Fibroblast of skin of right quadriceps (primary cell): ENCODE results near the gene ITPR2.
"Not testable (repeated sequence)": the region's sequence is repeated elsewhere in the genome, so short reads cannot be mapped to it uniquely, and the experiment has no call there.

Experiments used
- DNase-seq: peaks from one replicate; pipeline ENCODE4 v3.0.0-alpha.2; 2013

ITPR2 gene

GRCh38 chr12:26786491-26786864 is 46.5 kb downstream of the ITPR2 start:
- DNase-seq = peak; percentile 7

GRCh38 chr12:26783816-26784379 is 49.1 kb downstream of the ITPR2 start:
- DNase-seq = peak; percentile 42

DNA sequence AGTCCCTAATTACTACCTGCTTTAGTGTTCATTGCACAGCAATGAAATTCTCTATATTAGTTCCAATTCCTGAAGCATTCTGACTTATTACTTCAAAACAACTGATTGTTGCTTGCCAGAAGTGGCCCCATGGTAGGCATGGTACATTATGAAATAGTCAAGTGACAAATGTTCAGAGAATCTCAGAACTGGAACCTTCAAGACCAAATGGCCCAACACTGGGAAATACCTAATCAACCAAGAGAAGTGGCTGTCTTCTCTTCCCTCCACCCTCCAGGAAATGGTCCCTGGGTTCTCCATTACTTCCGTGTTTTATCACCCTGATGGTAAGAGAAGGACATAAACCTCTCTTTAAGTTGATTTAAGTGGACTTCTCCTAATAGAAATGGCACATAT is 49.9 kb downstream of the ITPR2 start:
- DNase-seq = no peak

GRCh38 chr12:26782372-26783130 is 50.4 kb downstream of the ITPR2 start:
- no peak for DNase-seq

DNA sequence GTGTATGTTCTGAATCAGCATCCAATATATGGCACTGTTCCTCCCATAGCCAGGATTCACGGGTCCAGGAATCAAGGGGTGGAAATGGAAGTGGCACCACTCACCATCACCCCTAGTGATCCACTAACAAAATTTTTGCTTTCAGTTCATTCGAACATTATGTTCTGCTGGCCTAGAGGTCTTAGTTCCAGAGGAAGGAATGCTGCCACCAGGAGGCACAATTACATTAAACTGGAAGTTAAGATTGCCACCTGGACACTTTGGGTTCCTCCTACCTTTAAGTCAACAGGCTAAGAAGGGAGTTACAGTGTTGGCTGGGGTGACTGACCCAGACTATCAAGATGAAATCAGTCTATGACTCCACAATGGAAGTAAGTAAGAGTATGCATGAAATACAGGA is 52.3 kb downstream of the ITPR2 start:
- DNase-seq = not testable (repeated sequence)

GRCh38 chr12:26778173-26778775 is 54.7 kb downstream of the ITPR2 start:
- DNase-seq = not testable (repeated sequence)

GRCh38 chr12:26777236-26777635 is 55.8 kb downstream of the ITPR2 start:
- no peak for DNase-seq

DNA sequence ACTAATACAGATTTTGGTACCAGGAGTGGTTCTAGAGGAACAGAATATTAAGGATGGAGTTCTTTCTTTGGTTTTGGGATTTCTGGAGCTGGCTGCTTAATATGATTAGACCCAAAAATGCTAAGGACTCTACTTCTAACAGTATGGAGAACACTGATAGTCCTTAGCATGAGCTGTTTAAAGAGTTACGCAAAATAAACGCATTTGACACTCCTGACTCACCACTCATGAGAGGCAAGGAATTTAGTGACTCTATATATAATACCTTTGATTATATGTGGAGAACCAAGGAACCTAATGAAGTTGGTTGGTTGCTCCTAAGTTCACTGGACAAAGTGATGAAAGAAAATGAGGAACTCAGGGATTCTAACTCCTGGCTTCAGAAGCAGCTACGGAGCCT is 57.0 kb downstream of the ITPR2 start:
- DNase-seq = peak; percentile 28

- DNase-seq = no peak
These were observed 59.5 kb downstream of the ITPR2 start for GRCh38 chr12:26773313-26774104.

- DNase-seq = no peak
These were observed 61.1 kb downstream of the ITPR2 start for GRCh38 chr12:26771861-26772260.

- no peak for DNase-seq
These were observed 62.5 kb downstream of the ITPR2 start for GRCh38 chr12:26770239-26771070.

DNA sequence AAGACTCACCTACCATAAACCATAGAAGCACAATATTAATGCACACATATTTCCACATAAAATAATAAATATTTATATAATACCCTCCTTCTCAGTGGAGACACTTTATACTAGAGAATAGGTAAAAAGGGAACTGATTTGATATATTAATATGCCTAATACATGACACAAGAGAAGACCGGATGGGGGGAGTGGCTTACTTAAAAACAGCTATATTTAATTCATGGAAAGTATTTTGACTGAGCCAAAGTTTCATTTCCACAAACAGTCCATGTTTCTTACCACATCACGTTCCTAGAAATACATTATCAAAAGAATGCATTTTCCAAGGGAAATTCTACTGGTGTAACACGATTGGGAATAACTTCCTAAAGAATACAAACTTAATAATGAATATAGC is 63.4 kb downstream of the ITPR2 start:
- DNase-seq = no peak

DNA sequence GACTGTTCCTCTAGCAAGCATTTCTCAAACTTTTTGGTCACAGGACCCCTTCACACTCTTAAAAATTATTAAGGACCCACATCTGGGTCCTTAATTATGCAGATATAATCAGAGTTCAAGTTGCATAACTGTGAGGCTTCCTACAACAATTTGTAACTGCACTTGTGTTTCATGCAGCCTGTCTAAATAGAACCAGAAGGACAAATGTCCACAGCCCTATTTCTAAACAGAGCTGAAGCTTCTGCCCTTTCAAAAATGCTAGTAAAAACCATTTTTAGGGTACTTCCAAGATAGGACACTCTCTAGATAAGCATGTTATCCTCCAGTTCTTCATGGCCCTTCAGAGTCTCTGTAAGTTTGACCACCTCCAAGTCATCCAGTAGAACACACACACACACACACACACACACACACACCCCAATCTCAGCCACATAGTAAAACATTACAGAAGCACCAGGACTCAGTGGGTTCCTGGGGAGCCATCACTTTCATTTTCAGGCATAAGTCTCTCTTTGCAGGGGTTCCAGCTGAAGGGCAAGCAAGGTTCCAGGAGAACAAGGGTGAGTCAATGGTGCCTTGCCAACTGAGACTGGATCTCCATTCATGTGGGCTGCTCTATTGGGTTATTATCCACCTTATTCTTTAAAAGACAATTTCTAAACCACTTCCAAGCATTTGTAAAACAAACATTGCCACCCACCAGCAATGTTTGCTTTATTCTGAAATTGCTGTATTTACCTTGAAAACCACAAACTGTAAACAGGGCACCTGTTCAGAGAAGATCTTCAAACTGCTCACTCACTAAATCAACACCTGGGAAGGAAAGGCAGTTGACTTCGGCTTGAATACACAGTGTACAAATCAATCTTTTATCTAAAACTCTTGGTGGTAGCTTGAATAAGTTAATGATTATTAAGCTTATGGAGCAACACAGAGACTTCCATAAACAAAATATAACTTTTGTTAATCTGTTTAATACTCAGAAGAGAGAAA is 64.1 kb downstream of the ITPR2 start:
- no peak for DNase-seq

DNA sequence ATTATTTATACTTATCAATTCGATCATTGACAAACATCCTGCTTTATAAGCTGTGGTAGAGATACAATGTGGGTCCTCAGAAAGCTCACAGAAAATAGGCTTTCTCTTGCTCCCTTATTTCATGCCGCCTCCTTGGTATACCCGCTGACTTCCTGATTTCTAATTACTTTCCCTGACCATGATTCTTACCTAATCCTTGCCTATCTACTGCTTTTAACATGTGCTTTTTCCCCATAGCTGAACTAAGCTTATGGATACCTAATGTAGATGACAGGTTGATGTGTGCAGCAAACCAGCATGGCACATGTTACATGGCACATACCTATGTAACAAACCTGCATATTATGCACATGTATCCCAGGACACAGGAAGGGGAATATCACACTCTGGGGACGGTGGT is 65.1 kb downstream of the ITPR2 start:
- DNase-seq = no peak

DNA sequence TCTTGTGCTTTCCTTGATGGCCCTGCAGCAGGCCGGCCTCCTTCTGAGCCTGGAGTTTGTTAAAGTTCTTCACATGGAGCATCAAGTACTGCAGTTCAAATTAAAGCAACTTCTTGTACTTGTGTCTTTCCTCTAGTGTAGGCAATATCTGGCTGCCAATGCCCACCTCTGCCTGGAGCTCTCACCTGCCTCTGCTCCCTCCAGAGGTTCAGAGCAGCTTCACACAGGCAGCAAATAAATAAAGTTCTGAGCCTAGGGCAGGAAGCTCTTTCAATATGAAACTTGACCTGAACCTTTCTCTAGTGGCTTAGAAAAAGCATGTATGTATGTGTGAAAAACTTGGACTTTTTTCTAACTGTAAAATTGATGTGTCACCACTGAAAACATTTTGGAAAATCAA is 65.9 kb downstream of the ITPR2 start:
- no peak for DNase-seq

- no peak for DNase-seq
These were observed 70.8 kb downstream of the ITPR2 start for GRCh38 chr12:26762186-26762585.

- DNase-seq = no peak
These were observed 71.2 kb downstream of the ITPR2 start for GRCh38 chr12:26761775-26762174.

DNA sequence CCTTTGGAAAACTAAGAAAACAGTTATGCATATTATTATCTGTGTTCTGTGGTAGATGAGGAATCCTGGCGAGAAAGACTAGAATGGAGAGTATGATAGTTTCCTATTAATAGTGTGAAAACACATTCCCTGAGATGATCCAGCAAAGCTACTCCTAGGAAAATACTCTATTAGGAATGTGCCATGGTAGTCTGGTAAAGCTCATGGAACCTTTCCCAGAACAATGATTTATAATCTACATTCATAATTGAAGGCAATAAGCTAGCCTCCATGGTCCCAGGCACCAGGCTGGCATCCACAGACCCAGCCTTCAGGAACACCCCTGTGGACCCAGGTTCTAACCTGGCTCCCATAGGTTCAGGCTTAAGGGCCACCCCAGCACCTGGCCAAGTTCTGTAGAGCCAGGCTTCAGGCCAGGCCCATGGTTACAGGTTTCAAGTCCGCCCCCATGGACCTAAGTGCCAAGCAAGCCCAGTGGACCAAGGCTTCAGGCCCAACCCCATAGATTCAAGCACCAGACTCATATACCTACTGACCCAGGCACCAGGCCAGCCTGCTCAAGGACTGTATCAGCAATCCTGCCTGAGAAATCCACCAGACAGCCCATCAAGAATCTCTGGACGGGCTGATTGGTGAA is 72.2 kb downstream of the ITPR2 start:
- DNase-seq = no peak

- not testable (repeated sequence) for DNase-seq
These were observed 77.6 kb downstream of the ITPR2 start for GRCh38 chr12:26755362-26755761.

- no peak for DNase-seq
These were observed 78.8 kb downstream of the ITPR2 start for GRCh38 chr12:26754148-26754547.

DNA sequence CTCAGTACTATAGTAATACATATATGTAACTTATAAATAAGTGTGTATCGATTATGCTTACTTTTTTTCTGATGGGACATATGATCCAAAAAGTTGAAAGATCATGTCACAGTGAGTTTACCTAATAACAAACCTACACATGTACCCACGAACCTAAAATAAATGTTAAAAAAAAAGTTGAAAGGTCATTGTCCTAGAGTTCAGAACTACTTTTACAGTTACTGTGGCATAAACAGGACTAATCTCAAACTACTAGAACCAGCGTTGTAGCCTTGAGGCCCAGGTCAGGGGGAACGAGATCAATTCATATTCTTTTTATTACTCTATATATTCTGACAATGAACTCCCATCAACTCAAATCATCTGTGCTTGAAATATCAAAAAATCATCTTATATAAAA is 81.8 kb downstream of the ITPR2 start:
- no peak for DNase-seq
